ENCODE data around the gene USP34. TPM values are rescaled to one million over a fixed set of nuclear protein-coding genes. Genes with fewer than 3 reads are reported as not detected.

USP34 gene
- total and polyA plus RNA-seq, 9 of the 15 experiments (the other 6 are each of a cell fraction or from before 2014, with no cell fraction given) = 19.8 to 108 (median 67.8) TPM

GRCh38 chr2:61255580-61256437 lies 215.1 kb downstream of the USP34 start (continued):
- TF ChIP-seq NKRF (IDR thresholded peaks at IDR 0.05; ENCODE audit: borderline replicate concordance) = no peak
- no peak for TF ChIP-seq SREBF2 (CRISPR knock-in tag; IDR thresholded peaks at IDR 0.05)
- TF ChIP-seq ZNF512 (tag; IDR thresholded peaks at IDR 0.05) = no peak
- no peak for TF ChIP-seq HBP1 (CRISPR knock-in tag; IDR thresholded peaks at IDR 0.05)
- TF ChIP-seq NR1H2 (CRISPR knock-in tag; IDR thresholded peaks at IDR 0.05) = no peak
- TF ChIP-seq BCLAF1 (IDR thresholded peaks at IDR 0.05; ENCODE audit: borderline replicate concordance in 1 of 2, control insufficient read depth in 1 of 2, low read depth in 2 of 2, low read length in 1 of 2) = no peak
- TF ChIP-seq ZNF592 (IDR thresholded peaks at IDR 0.05) = peak; percentile 39; the same call in 1 of the 2 replicates
- TF ChIP-seq RBM25 (IDR thresholded peaks at IDR 0.05; ENCODE audit: low read depth, low read length, severe bottlenecking) = no peak
- TF ChIP-seq SRSF1 (IDR thresholded peaks at IDR 0.05; ENCODE audit: low read depth, low read length) = no peak
- TF ChIP-seq SMARCC2 (IDR thresholded peaks at IDR 0.05; ENCODE audit: low read depth) = peak; percentile 81
- no peak for TF ChIP-seq BCOR (IDR thresholded peaks at IDR 0.05)
- TF ChIP-seq NCOA4 (IDR thresholded peaks at IDR 0.05; ENCODE audit: partially characterized antibody) = no peak
- no peak for TF ChIP-seq ZFP1 (CRISPR knock-in tag; IDR thresholded peaks at IDR 0.05)
- TF ChIP-seq TSC22D4 (tag; IDR thresholded peaks at IDR 0.05) = no peak

Measured in K562 (cell line).